HEK293 (cell line): Measurements from ENCODE around the gene MCAT.

ENCODE experiments used
- CTCF ChIA-PET: fragments of 350-600 bp; formaldehyde crosslinking; extraction: SDS; loops from one replicate; lab custom pipeline; 2021; ENCODE audit warnings: antibody characterized with exemption; lab: Yijun Ruan, JAX
- POLR2A ChIA-PET: fragments of 300-600 bp; formaldehyde crosslinking; extraction: SDS; loops from one replicate; lab custom pipeline; 2020; ENCODE audit warnings: antibody characterized with exemption, inconsistent platforms; lab: Yijun Ruan, JAX
- H3K27ac ChIP-seq: fragments of 200-500 bp; sonication (Bioruptor generic); 2 replicates; pipeline ENCODE4 v1.5.1; 2014; ENCODE audit warnings: low read depth, low read length, control low read depth, inconsistent platforms; ENCODE audit errors: extremely low read depth
- H3K36me3 ChIP-seq, 2 experiments: fragments of 200-500 bp in 1 of 2; sonication (Bioruptor generic) in 1 of 2; 1 replicate in 1 of 2; 2 replicates in 1 of 2; pipeline ENCODE4 v1.5.1; 2014 to 2017; ENCODE audit warnings: inconsistent platforms in 2 of 2, low read length in 2 of 2; ENCODE audit not compliant: control insufficient read depth in 2 of 2, insufficient read depth in 1 of 2
- H3K4me1 ChIP-seq: fragments of 200-500 bp; sonication (Bioruptor generic); 2 replicates; pipeline ENCODE4 v1.5.1; 2014; ENCODE audit warnings: mild to moderate bottlenecking, low read length, inconsistent platforms; ENCODE audit not compliant: control insufficient read depth, insufficient read depth
- H3K4me3 ChIP-seq: 2 replicates; pipeline ENCODE4 v1.5.1; 2011; ENCODE audit warnings: low read depth, mild to moderate bottlenecking, control low read depth, low read length, moderate library complexity
- H3K9me3 ChIP-seq: fragments of 200-500 bp; sonication (Bioruptor generic); 2 replicates; pipeline ENCODE4 v1.5.1; 2014; ENCODE audit warnings: low read depth, low read length, inconsistent platforms; ENCODE audit not compliant: control insufficient read depth, insufficient read depth
- BCL11A ChIP-seq: fragments of 450-650 bp; formaldehyde crosslinking; IDR thresholded peaks from 2 replicates; pipeline ENCODE4 v1.5.1; 2016; ENCODE audit warnings: low read depth, missing biosample characterization, missing genetic modification characterization
- BCL11B ChIP-seq: fragments of 450-650 bp; formaldehyde crosslinking; IDR thresholded peaks from 2 replicates; pipeline ENCODE4 v1.5.1; 2016; ENCODE audit warnings: low read depth, missing biosample characterization, missing genetic modification characterization
- FEZF1 ChIP-seq: fragments of 450-650 bp; formaldehyde crosslinking; IDR thresholded peaks from 2 replicates; pipeline ENCODE4 v1.5.1; 2016; ENCODE audit warnings: missing biosample characterization, missing genetic modification characterization
- GLIS1 ChIP-seq: fragments of 450-650 bp; formaldehyde crosslinking; IDR thresholded peaks from 2 replicates; pipeline ENCODE4 v1.5.1; 2016; ENCODE audit warnings: missing biosample characterization, missing genetic modification characterization
- KLF10 ChIP-seq: fragments of 450-650 bp; IDR thresholded peaks from 2 replicates; pipeline ENCODE4 v1.5.1; 2018; ENCODE audit warnings: missing biosample characterization, mild to moderate bottlenecking, missing genetic modification characterization
- PRDM10 ChIP-seq: fragments of 450-650 bp; formaldehyde crosslinking; IDR thresholded peaks from 2 replicates; pipeline ENCODE4 v1.5.1; 2016; ENCODE audit warnings: missing biosample characterization, missing genetic modification characterization
- PRDM4 ChIP-seq: fragments of 450-650 bp; formaldehyde crosslinking; IDR thresholded peaks from 2 replicates; pipeline ENCODE4 v1.5.1; 2017; ENCODE audit warnings: missing biosample characterization, missing genetic modification characterization
- RBAK ChIP-seq: fragments of 450-650 bp; formaldehyde crosslinking; IDR thresholded peaks from 2 replicates; pipeline ENCODE4 v1.5.1; 2016; ENCODE audit warnings: missing biosample characterization, missing genetic modification characterization
- ZBTB21 ChIP-seq: fragments of 450-650 bp; formaldehyde crosslinking; IDR thresholded peaks from 2 replicates; pipeline ENCODE4 v1.5.1; 2017; ENCODE audit warnings: missing biosample characterization, missing genetic modification characterization
- ZBTB26 ChIP-seq: fragments of 450-650 bp; formaldehyde crosslinking; optimal IDR thresholded peaks from 2 replicates; pipeline ENCODE3; 2016; ENCODE audit warnings: missing biosample characterization, mild to moderate bottlenecking, missing genetic modification characterization
- ZBTB7A ChIP-seq: fragments of 450-650 bp; formaldehyde crosslinking; IDR thresholded peaks from 2 replicates; pipeline ENCODE4 v1.5.1; 2016; ENCODE audit warnings: low read depth, missing biosample characterization, missing genetic modification characterization
- ZNF132 ChIP-seq: fragments of 450-650 bp; formaldehyde crosslinking; IDR thresholded peaks from 2 replicates; pipeline ENCODE4 v1.5.1; 2017; ENCODE audit warnings: missing biosample characterization, missing genetic modification characterization, borderline replicate concordance
- ZNF239 ChIP-seq: fragments of 450-650 bp; formaldehyde crosslinking; IDR thresholded peaks from 2 replicates; pipeline ENCODE4 v1.5.1; 2016; ENCODE audit warnings: missing biosample characterization, missing genetic modification characterization
- ZNF24 ChIP-seq: fragments of 450-650 bp; formaldehyde crosslinking; IDR thresholded peaks from 2 replicates; pipeline ENCODE4 v1.5.1; 2016; ENCODE audit warnings: missing biosample characterization, missing genetic modification characterization
- ZNF350 ChIP-seq: fragments of 450-650 bp; formaldehyde crosslinking; IDR thresholded peaks from 2 replicates; pipeline ENCODE4 v1.5.0; 2017; ENCODE audit warnings: missing biosample characterization, mild to moderate bottlenecking, missing genetic modification characterization
- ZNF404 ChIP-seq: fragments of 450-650 bp; formaldehyde crosslinking; IDR thresholded peaks from 2 replicates; pipeline ENCODE4 v1.5.1; 2017; ENCODE audit warnings: missing biosample characterization, missing genetic modification characterization
- ZNF426 ChIP-seq: fragments of 450-650 bp; formaldehyde crosslinking; IDR thresholded peaks from 2 replicates; pipeline ENCODE4 v1.5.1; 2017; ENCODE audit warnings: missing biosample characterization, missing genetic modification characterization, mild to moderate bottlenecking, inconsistent platforms, moderate library complexity
- ZNF513 ChIP-seq: fragments of 450-650 bp; IDR thresholded peaks from 2 replicates; pipeline ENCODE4 v1.5.1; 2018; ENCODE audit warnings: missing biosample characterization, missing genetic modification characterization
- ZNF521 ChIP-seq: fragments of 450-650 bp; formaldehyde crosslinking; IDR thresholded peaks from 2 replicates; pipeline ENCODE4 v1.5.1; 2017; ENCODE audit warnings: missing biosample characterization, mild to moderate bottlenecking, missing genetic modification characterization
- ZNF548 ChIP-seq: fragments of 450-650 bp; formaldehyde crosslinking; IDR thresholded peaks from 2 replicates; pipeline ENCODE4 v1.5.1; 2016; ENCODE audit warnings: missing biosample characterization, missing genetic modification characterization
- ZNF558 ChIP-seq: fragments of 450-650 bp; formaldehyde crosslinking; IDR thresholded peaks from 2 replicates; pipeline ENCODE4 v1.5.1; 2016; ENCODE audit warnings: missing biosample characterization, missing genetic modification characterization
- ZNF645 ChIP-seq: fragments of 450-650 bp; formaldehyde crosslinking; IDR thresholded peaks from 2 replicates; pipeline ENCODE4; 2016; ENCODE audit warnings: missing biosample characterization, missing genetic modification characterization
- ZNF660 ChIP-seq: fragments of 450-650 bp; IDR thresholded peaks from 2 replicates; pipeline ENCODE4 v1.5.1; 2018; ENCODE audit warnings: missing biosample characterization, mild to moderate bottlenecking, missing genetic modification characterization
- ZNF677 ChIP-seq: fragments of 450-650 bp; IDR thresholded peaks from 2 replicates; pipeline ENCODE4 v1.5.0; 2018; ENCODE audit warnings: missing biosample characterization, mild to moderate bottlenecking, missing genetic modification characterization, moderate library complexity
- ZNF704 ChIP-seq: fragments of 450-650 bp; formaldehyde crosslinking; IDR thresholded peaks from 2 replicates; pipeline ENCODE4 v1.5.1; 2016; ENCODE audit warnings: missing biosample characterization, missing genetic modification characterization
- ZNF768 ChIP-seq: fragments of 450-650 bp; formaldehyde crosslinking; IDR thresholded peaks from 2 replicates; pipeline ENCODE4 v1.5.1; 2018; ENCODE audit warnings: missing biosample characterization, mild to moderate bottlenecking, missing genetic modification characterization

Gene MCAT

GRCh38 chr22:43186272-43187170, 43.3 kb upstream of the MCAT start, which contains the start of gene TTLL12:
TTLL12 (minus strand) TSS chr22:43187134; CDS start chr22:43187069, 65 bp downstream.
- POLR2A ChIA-PET: interaction anchor here (0.5 to 2.5 kb wide), 25 partner anchors 11 to 1143 kb away, joined by 3 to 20 read pairs (median 4); partner anchors contain the start of genes CYB5R3, PACSIN2, POLDIP3 and TSPO
- no peaks in the 10 kb centered on the region for H3K4me1 ChIP-seq
- CTCF ChIA-PET: interaction anchor here (1.1 to 7.1 kb wide), 5 partner anchors 17 to 160 kb away, joined by 3 to 59 read pairs (median 4); no protein-coding TSS in a partner anchor
- H3K4me3 ChIP-seq: peak within 1 kb of the TSS; percentile 63
- H3K36me3 ChIP-seq: peaks cover 0 to 36% of the 10 kb centered on the region in 2 experiments; a peak in 1 of 3 replicates
- peak within 1 kb of the TSS; percentile 95 for H3K27ac ChIP-seq
- no peaks in the 10 kb centered on the region for H3K9me3 ChIP-seq
- TF ChIP-seq ZNF677 (tag by site-specific recombination): peak; percentile 46; the same call in 1 of the 2 replicates
- TF ChIP-seq ZNF132 (tag by site-specific recombination): no peak
- TF ChIP-seq PRDM10 (tag by site-specific recombination): no peak
- TF ChIP-seq ZNF239 (tag by site-specific recombination): no peak
- no peak for TF ChIP-seq BCL11A (tag by site-specific recombination)
- no peak for TF ChIP-seq ZNF350 (tag by site-specific recombination)
- TF ChIP-seq ZBTB26 (tag by site-specific recombination): peak; percentile 74
- no peak for TF ChIP-seq ZNF513 (tag by site-specific recombination)
- TF ChIP-seq ZNF704 (tag by site-specific recombination): no peak
- TF ChIP-seq PRDM4 (tag by site-specific recombination): no peak
- TF ChIP-seq GLIS1 (tag by site-specific recombination): peak; percentile 13; the same call in 1 of the 2 replicates
- no peak for TF ChIP-seq RBAK
- no peak for TF ChIP-seq ZNF768 (tag by site-specific recombination)
- TF ChIP-seq ZNF404 (tag by site-specific recombination): no peak
- TF ChIP-seq ZNF521 (tag by site-specific recombination): no peak
- TF ChIP-seq BCL11B (tag by site-specific recombination): no peak
- no peak for TF ChIP-seq ZNF558 (tag by site-specific recombination)
- no peak for TF ChIP-seq ZNF645 (tag by site-specific recombination)
- no peak for TF ChIP-seq ZBTB21
- TF ChIP-seq ZNF426 (tag by site-specific recombination): no peak
- peak; percentile 81 for TF ChIP-seq ZNF660 (tag by site-specific recombination)
- TF ChIP-seq KLF10: peak; percentile 69; the same call in 1 of the 2 replicates
- no peak for TF ChIP-seq ZBTB7A (tag by site-specific recombination)
- TF ChIP-seq FEZF1 (tag by site-specific recombination): no peak
- no peak for TF ChIP-seq ZNF24 (tag by site-specific recombination)
- no peak for TF ChIP-seq ZNF548 (tag by site-specific recombination)
